ENCODE data around the gene PELI2.
A peak's percentile ranks its signal among the peaks of the same experiment; 100 is the strongest.

PELI2 gene

DNA sequence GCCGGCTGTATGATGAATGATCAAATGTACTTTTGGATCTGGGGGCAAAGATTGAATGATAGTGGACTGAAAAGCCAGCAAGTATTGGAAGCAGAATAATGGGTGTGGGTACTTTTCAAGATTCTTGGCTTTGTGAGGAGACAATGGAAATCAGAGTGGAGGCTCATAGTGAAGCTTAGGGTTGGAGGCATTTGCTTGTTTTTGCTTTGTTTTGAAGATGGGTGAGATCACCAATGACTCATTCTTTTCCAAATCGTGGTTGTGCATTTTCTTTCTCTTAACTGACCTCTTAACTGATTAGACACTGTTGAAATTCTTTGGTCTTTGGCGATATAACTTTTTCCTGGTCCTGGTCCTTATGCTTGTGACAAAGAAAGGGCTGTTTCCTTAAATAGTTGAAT lies 54.4 kb downstream of the PELI2 start:
- DNase-seq (ENCODE audit: low spot score), result no peak

- DNase-seq (ENCODE audit: low spot score), result no peak
These were observed 55.2 kb downstream of the PELI2 start for GRCh38 chr14:56173365-56173922.

DNA sequence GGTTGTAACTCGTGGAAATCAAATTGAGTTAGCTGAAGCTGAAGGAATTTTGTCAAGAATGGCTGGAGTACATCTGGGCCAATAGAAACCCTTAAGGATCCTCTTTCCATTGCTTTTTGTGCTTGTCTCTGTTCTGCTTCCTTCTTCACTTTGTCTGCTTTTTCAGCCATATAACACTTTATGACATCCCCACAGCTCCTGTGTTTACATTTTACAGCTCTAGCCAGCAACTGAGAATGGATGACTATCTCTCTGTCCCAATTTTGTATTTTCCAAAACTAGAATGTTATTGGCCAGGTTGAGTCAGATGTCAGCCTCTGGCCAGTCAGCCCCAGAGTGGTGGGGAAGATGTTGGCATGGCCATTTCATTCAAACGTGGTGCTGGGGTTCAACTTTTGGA lies 57.6 kb downstream of the PELI2 start:
- DNase-seq (ENCODE audit: low spot score), result no peak

GRCh38 chr14:56176530-56176929 lies 58.3 kb downstream of the PELI2 start:
- no peak for DNase-seq (ENCODE audit: low spot score)

- no peak for DNase-seq (ENCODE audit: low spot score)
These were observed 58.8 kb downstream of the PELI2 start for GRCh38 chr14:56177036-56177435.

- DNase-seq (ENCODE audit: low spot score), result no peak
These were observed 62.7 kb downstream of the PELI2 start for GRCh38 chr14:56180754-56181542.

DNA sequence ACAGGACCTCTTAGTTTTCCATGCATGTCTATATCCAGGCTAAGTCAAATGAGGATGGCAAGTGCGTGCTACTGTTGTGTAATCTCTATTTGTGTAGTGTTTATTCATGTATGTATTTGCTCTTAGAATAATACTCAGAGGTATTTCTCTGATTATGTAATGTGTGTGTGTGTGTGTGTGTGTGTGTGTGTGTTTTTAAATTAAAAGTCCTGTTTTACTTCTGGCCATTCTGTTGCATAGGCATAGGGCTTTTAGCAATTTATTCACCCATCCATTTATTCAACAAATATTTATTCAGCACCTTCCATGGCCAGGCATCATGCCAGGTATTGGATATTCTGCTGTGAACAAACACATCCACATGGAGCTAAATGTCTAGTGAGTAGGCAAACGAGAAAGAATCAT lies 63.5 kb downstream of the PELI2 start:
- no peak for DNase-seq (ENCODE audit: low spot score)

- no peak for DNase-seq (ENCODE audit: low spot score)
These were observed 64.2 kb downstream of the PELI2 start for GRCh38 chr14:56182410-56182809.

DNA sequence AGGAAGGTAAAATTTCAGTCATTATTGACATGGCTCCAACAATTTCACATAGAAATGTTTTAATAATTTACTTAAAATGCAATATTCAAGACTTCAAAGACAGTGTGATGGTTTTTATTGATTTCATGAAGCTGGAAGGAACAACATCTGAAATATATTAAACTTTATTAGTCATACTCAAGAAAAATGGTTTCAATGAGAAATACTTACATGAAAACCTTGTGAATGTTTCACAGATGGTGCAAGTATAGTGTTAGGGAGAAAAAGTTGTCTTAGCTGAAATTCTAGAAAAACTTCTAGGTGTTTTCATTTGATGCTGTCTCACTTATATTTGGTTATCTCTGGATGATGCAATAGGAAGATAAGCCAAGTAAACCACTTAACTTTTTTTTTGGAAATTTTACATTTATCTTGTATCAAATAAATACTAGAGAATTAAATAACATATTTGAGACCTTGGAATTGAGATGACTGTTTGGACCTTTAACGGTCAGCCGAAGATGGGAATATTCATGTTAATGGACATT lies 65.5 kb downstream of the PELI2 start:
- DNase-seq (ENCODE audit: low spot score), result no peak

DNA sequence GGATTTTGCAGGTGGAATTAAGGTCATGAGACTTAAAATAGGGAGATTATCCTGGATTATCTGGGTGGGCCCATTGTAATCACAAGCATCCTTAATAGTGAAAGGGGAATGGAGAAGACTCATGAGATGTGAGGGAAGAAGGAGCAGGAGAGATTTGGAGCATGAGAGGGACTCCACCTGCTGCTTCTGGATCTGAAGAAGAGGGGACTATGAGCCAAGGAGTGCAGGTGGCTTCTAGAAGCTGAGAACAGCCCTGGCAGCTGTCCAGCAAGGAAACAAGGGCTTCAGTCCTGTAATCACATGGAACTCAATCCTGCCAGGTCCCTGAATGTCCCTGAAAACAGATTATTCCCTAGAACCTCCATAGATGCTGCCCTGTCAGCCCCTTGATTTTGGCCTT lies 67.8 kb downstream of the PELI2 start:
- DNase-seq (ENCODE audit: low spot score), result peak; percentile 65

DNA sequence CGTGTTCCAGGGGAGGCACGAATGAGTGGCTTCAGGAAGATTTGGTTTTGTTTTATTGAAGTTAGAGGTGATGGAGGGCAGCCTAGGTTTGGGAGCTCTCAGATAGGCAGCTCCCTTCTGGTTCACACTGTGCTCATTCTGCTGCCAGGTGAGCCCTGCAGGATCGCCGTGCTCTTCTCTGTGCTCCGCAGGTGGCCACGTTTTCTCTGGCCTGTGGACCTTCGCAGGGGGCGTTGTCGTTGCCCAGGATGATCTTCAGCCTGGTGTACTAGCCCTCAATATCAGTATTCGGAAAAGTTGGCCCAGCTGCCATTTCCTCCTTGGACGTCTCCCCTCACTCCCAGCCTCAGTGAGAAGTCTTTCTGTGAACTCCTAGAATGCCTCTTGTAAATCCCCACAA lies 69.5 kb downstream of the PELI2 start:
- DNase-seq (ENCODE audit: low spot score), result no peak

GRCh38 chr14:56189307-56189706 lies 71.1 kb downstream of the PELI2 start:
- no peak for DNase-seq (ENCODE audit: low spot score)

DNA sequence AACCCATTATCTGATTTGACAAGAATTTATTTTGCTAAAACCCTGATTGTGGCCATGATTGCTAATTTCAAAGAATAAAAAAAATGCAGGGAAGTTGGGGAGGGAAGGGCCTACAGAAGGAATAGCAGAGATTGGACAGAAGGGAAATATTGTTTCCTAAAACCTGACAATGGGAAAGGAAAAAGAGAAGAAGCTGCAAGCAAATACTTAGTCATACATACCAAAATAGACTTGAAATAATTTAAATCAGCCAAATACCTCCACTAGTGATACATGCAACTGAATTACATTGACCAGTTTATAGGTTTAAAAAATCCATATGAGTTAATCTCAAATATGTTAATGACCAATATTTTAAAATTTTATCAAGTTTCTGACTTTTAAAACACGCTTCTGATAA lies 75.1 kb downstream of the PELI2 start:
- DNase-seq (ENCODE audit: low spot score), result no peak

GRCh38 chr14:56194042-56194441 lies 75.8 kb downstream of the PELI2 start:
- DNase-seq (ENCODE audit: low spot score), result no peak

- no peak for DNase-seq (ENCODE audit: low spot score)
These were observed 77.0 kb downstream of the PELI2 start for GRCh38 chr14:56195223-56195622.

GRCh38 chr14:56195704-56196103 lies 77.5 kb downstream of the PELI2 start:
- no peak for DNase-seq (ENCODE audit: low spot score)

DNA sequence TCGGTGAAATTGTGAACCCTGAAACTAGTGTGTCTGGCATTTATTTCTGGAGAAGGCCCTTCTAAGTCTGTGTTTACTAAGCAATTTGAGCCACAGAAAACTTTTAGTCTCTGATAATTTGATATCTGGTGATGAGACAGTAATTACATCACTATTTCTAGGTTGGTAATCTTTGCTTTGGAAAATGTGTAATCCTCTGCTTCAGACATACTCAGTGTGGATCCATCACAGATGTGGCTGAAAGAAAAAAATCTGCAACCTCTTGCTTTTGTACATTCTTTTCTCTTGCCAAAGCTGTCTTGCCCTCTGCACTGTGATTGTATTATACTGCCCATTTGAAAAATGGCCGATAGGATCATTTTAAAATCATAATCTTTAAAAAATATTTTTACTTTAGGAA lies 78.1 kb downstream of the PELI2 start:
- no peak for DNase-seq (ENCODE audit: low spot score)

DNA sequence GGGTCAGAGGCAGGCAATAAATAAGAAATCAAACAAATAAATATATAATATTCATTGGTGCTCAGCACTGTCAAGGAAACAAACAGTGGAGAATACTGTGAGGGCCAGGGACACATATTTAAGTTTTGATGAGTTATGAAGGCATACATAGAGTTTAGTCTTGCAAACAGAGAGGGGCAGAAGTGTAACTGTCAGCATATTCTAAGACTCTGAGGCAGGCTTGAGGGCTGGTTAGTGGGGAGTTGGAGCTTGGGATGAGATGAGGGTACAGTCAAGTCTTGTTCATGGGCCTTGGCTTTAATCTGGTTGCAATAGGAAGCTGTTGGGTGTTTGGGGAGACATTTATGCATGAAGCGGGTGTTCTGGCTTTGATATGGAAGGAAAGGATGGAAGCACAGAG lies 78.9 kb downstream of the PELI2 start:
- DNase-seq (ENCODE audit: low spot score), result no peak

GRCh38 chr14:56198438-56198837 lies 80.2 kb downstream of the PELI2 start:
- DNase-seq (ENCODE audit: low spot score), result no peak

DNA sequence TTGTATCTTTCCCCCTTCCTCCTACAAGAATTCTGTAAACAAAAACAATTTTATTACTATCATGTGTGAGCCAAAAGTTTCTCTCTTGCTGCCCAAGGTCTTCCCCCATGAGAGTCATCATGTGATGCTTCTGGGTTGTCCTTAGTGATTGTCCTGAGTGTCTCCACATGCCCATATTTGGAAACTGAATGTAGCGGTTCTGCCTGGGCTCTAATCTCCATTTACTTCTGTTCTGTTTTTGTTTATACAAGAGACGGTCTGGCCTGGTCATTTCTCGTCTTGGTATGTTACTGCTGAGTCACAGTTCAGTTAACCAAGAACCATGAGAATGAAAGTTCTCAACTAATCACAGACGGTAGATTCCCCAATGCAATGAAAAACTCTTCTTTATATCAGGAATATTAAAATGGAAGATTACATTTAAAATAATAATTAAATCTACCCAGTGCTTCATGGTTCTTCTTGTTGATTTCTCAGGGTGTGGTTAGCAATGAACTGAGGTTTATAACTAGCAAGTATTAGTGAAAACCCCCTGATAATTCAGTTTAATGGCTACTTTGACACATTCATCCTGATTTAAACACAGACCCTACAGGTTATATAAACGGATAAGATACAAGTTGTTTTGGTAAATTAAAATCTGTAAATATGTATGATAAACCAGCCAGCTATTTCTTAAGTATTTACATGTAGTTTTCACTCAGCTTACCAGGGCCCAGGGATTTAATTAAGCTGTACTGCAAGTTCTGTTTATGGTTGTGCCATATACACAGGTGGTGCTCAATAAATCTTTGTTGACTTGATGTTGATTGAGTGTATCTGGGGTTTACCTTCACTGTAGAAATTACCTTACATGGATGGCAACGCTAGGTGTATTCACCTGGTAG lies 81.1 kb downstream of the PELI2 start:
- peak; percentile 43 for DNase-seq (ENCODE audit: low spot score)

DNA sequence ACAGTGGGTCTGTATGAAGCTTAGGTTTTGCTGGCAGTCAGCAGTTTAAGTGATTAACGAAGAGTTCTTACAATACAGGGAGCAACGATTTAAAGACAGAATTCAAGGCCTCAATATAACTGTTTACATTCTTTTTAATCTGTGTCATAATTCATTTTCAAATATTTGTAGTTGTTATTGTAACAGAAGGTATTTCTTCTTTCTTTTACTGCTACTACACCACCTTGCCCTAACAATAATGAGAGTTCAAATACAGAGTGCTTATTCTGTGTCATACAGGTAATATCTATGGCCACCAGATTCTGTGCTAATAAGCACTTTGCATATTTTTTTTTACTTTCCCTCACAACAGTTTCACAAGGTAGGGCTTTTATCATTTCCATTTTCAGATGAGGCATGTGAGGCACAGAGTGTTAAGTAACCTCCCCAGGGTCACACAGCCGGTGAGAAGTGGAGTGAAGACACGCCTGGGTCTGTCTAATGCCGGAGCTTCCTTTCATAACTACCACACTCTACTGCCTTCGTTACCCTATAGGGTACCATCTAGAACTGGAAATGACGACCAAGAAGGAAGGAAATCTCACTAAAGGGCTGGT lies 81.9 kb downstream of the PELI2 start:
- DNase-seq (ENCODE audit: low spot score), result no peak

DNA sequence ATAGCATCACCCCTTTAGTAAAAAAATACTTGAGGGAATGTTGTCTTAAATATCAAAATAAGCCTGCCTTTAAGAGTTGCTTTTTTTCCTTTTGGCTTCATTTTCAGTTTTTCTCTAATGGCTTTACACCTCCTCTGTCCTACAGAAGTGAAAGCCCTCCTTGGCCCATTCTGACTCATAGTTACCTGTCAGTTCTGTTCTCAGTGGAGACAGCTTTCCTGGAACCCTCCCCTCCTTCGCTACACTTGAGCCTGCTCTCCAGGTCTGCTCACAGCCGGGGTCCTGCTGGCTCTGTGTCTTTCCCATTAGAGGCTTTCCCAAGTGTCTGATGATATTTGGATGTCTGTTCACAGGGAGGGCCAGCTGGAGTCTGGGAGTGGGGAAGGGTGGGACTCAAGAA lies 84.0 kb downstream of the PELI2 start:
- no peak for DNase-seq (ENCODE audit: low spot score)

All from pons (tissue), 1 donor.